A673 (cell line): ENCODE measurements around the gene MCIDAS.

Experiments
- CTCF ChIP-seq: fragments of 300-800, 200-600 bp; sonication (generic); conservative IDR thresholded peaks from 2 replicates; pipeline ENCODE4 v1.5.1; 2017; ENCODE audit warnings: low read depth, mild to moderate bottlenecking, antibody characterized with exemption, low read length, moderate library complexity, mixed read lengths
- EZH2 ChIP-seq: fragments of 200-600 bp; sonication (generic); IDR thresholded peaks from 2 replicates; pipeline ENCODE4 v1.6.1; 2017; ENCODE audit warnings: borderline replicate concordance, low read depth, mild to moderate bottlenecking, mixed read lengths, antibody characterized with exemption, low read length; ENCODE audit not compliant: poor library complexity, severe bottlenecking

- TF ChIP-seq CTCF (no peak), EZH2 (no peak)
These were observed at the start of gene MCIDAS for GRCh38 chr5:55226934-55227663.
